Spleen (tissue), 11 donors: ENCODE results near the gene GSG1L. TPM values are rescaled to one million over a fixed set of nuclear protein-coding genes. Genes with fewer than 3 reads are reported as not detected.

ENCODE experiments used
- DNase-seq: peaks from one replicate; pipeline ENCODE4 v3.0.0-alpha.2; 2020
- H3K27ac ChIP-seq, 8 donors: fragments of 200-600 bp; sonication (generic) in 7 of 8; 1 replicate in 4 of 8; 2 replicates in 4 of 8; pipeline versions ENCODE4 v1.5.0 to v1.8.0; 2016 to 2021; ENCODE audit warnings: inconsistent platforms in 4 of 8, mild to moderate bottlenecking in 4 of 8, moderate library complexity in 1 of 8
- H3K27me3 ChIP-seq, 7 donors: fragments of 200-600 bp; sonication (generic) in 6 of 7; replicated peaks in 1 of 7; 1 replicate in 4 of 7; 2 replicates in 3 of 7; pipeline versions ENCODE4 v1.5.0 to v1.8.0; 2016 to 2021; ENCODE audit warnings: inconsistent platforms in 3 of 7, mild to moderate bottlenecking in 1 of 7
- H3K36me3 ChIP-seq, 6 donors: fragments of 200-600 bp; sonication (generic) in 5 of 6; 1 replicate in 4 of 6; 2 replicates in 2 of 6; pipeline versions ENCODE4 v1.5.0 to v1.8.0; 2016 to 2021; ENCODE audit warnings: inconsistent platforms in 2 of 6
- H3K4me1 ChIP-seq, 6 donors: fragments of 200-600 bp; sonication (generic) in 5 of 6; 1 replicate in 3 of 6; 2 replicates in 3 of 6; pipeline versions ENCODE4 v1.5.0 to v1.8.0; 2016 to 2021; ENCODE audit warnings: inconsistent platforms in 3 of 6
- H3K4me3 ChIP-seq, 8 donors: fragments of 200-600 bp; sonication (generic) in 7 of 8; 1 replicate in 4 of 8; 2 replicates in 4 of 8; pipeline versions ENCODE4 v1.5.0 to v1.8.0; 2016 to 2021; ENCODE audit warnings: inconsistent platforms in 4 of 8, mild to moderate bottlenecking in 4 of 8, moderate library complexity in 2 of 8
- H3K9me3 ChIP-seq, 8 donors: fragments of 200-600 bp; sonication (generic) in 7 of 8; 1 replicate in 4 of 8; 2 replicates in 4 of 8; pipeline versions ENCODE4 v1.5.0 to v1.8.0; 2016 to 2021; ENCODE audit warnings: inconsistent platforms in 4 of 8
- POLR2A ChIP-seq, 3 donors: fragments of 450-650 bp; IDR thresholded peaks; one replicate each; pipeline ENCODE4 v1.5.1; 2017; ENCODE audit warnings: antibody characterized with exemption in 3 of 3, mild to moderate bottlenecking in 1 of 3
- POLR2AphosphoS5 ChIP-seq, 3 donors: sonication (generic); formaldehyde crosslinking; IDR thresholded peaks; one replicate each; pipeline ENCODE4 v1.5.1; 2017; ENCODE audit warnings: antibody characterized with exemption in 3 of 3
- WGBS, 5 donors: extraction: QIAGEN DNeasy Blood & Tissue Kit in 3 of 5; methylation state at CpG; one replicate each; pipeline versions ENCODE4 v1.1.5 to v1.1.7; 2013 to 2018; 5-methylcytosine and 5-hydroxymethylcytosine counted together
- intact Hi-C: fragments of 100-400 bp; cut with DNase I; formaldehyde crosslinking; loops from one replicate; pipeline ENCODE4 v1.15.0; 2023; ENCODE audit warnings: low total_unique reads
- polyA plus RNA-seq, 3 donors: library from polyadenylated mRNA; stranded (reverse); fragments of 200-250 nt; gene quantifications; one replicate each; pipeline ENCODE4 v1.2.1, GENCODE V29; 2013
- total RNA-seq, 7 donors: library from RNA; depleted of rRNA in 3 of 7; stranded (reverse); fragments of >200 nt in 3 of 7; fragmentation: NEBNext Ultra II Directional in 4 of 7; extraction: Animal tissue kit (Norgen Biotek cat#: 25700) in 4 of 7; gene quantifications; one replicate each; pipeline versions ENCODE4 v1.1.0 to v1.2.1, GENCODE V29; 2016 to 2021
- TF ChIP-seq, protein P1 (sequence below), 11 experiments: fragments of 200-600 bp in 7 of 11; fragments of 450-650 bp in 4 of 11; sonication (generic) in 4 of 11; IDR thresholded peaks in 8 of 11; conservative IDR thresholded peaks in 3 of 11; 1 replicate in 7 of 11; 2 replicates in 4 of 11; pipeline versions ENCODE4 v1.4.0 to v1.8.0; 2016 to 2021; ENCODE audit warnings: antibody characterized with exemption in 11 of 11, inconsistent platforms in 4 of 11, mild to moderate bottlenecking in 1 of 11
- donor health status: healthy with polysubstance abuse.
- donor health status: DM: no; HTN: no; CAD: no; lungs with moderate emphysema.
- donor health status: DM: no; HTN: no; CAD: no.
- donor health status: Bipolar disorder and iron deficiency.
- donor health status: healthy.
- donor health status: DM: no; HTN: no; CAD: no.
- donor health status: DM: yes; HTN: yes; CAD: no.

GSG1L gene
- total and polyA plus RNA-seq, 10 donors, result 0.22 to 0.58 (median 0.43) TPM; not detected in 6

DNA sequence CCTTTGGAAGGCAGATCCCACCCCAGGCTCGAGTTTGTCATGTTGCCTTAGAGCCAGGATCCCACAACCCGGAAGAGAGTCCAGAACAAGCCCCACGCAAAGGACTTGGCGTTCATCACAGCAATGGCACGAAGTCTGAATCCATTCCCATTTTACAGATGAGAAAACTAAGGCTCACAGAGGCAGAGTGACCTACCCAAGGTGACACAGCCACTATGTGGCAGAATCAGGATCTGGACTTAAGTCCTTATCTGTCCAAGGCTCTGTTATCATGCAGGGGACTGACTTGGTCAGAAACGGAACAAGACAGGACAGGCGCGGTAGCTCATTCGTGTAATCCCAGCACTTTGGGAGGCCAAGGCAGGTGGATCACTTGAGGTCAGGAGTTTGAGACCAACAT is 86.5 kb downstream of the GSG1L start:
- intact Hi-C loops, result no loop called here
- TF ChIP-seq, protein P1, sequence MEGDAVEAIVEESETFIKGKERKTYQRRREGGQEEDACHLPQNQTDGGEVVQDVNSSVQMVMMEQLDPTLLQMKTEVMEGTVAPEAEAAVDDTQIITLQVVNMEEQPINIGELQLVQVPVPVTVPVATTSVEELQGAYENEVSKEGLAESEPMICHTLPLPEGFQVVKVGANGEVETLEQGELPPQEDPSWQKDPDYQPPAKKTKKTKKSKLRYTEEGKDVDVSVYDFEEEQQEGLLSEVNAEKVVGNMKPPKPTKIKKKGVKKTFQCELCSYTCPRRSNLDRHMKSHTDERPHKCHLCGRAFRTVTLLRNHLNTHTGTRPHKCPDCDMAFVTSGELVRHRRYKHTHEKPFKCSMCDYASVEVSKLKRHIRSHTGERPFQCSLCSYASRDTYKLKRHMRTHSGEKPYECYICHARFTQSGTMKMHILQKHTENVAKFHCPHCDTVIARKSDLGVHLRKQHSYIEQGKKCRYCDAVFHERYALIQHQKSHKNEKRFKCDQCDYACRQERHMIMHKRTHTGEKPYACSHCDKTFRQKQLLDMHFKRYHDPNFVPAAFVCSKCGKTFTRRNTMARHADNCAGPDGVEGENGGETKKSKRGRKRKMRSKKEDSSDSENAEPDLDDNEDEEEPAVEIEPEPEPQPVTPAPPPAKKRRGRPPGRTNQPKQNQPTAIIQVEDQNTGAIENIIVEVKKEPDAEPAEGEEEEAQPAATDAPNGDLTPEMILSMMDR (IDR thresholded peaks at IDR 0.05 in 8 of 11, conservative IDR thresholded peaks at IDR 0.05 in 3 of 11), result no peak
- TF ChIP-seq POLR2AphosphoS5 (IDR thresholded peaks at IDR 0.05), result no peak
- TF ChIP-seq POLR2A (IDR thresholded peaks at IDR 0.05), result no peak
- WGBS, 5 donors, result 82 to 90% (median 87%) methylated on average over 9 of the region's 9 CpGs
- Histone ChIP-seq H3K4me1 (no peaks in the 10 kb centered on the region), H3K9me3 (peaks cover 0 to under 1% (median 0%) of the 10 kb centered on the region in 8 donors), H3K27me3 (peaks cover 0 to 27% (median 0%) of the 10 kb centered on the region in 7 donors), H3K27ac (no peak overlapping the region), H3K4me3 (no peak overlapping the region), H3K36me3 (no peaks in the 10 kb centered on the region)
- peak; percentile 3 for DNase-seq

DNA sequence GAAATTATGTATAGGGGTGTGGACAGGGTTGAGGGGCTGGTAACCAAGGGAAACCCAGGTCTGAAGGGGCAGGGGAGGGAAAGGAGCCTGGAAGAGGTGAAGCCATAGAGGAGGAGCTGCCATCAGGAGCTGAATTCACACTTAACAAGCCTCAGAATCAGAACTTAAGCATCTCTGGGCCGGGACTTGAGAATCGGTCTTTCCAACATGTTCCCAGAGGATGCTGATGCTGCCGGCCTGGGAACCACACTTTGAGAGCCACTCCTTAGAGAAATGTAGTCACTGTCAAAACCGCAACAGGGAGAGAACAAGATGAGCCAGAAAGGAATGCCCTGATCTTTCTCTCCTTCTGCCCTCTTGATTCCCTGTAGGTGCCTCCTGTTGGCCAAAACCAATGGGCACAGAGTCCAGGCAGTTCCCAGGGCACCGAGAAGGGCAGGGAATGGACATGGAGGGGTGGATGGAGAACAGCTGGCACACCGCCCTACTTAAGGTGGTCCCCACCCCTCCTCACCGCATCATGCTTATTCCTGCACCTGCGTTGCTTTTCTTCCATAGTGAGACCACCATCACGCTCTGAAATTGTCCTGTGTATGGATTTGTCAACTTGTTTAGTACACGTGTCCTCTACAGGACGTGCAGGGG is 88.5 kb downstream of the GSG1L start:
- H3K4me3 ChIP-seq, result no peak overlapping the region
- no peaks in the 10 kb centered on the region for H3K4me1 ChIP-seq
- H3K27ac ChIP-seq, result no peak overlapping the region

DNA sequence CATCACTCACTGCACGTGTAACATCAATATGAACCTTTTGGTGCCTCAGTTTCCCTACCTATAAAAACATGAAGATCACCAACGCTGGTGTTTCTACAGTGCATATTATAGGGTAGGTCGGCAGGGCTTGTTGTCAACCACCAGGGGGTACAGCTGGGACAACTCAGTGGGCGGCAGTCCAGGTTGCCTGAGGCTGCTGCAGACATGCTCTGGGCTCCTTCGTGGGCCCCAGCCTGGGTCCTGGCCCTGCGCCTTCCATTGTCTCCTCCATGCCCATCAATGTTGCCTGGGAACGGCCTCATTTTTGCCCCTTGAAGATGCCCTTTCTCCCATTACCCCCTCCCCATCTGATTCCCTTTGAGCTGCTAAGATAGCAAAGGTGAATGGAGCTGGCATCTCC is 89.8 kb downstream of the GSG1L start:
- TF ChIP-seq, protein P1 (IDR thresholded peaks at IDR 0.05 in 8 of 11, conservative IDR thresholded peaks at IDR 0.05 in 3 of 11), result no peak
- intact Hi-C loops, result no loop called here
- 66 to 78% (median 74%) methylated on average over 7 of the region's 7 CpGs for WGBS, 5 donors

More for the DNA sequence above, 88.5 kb downstream of the GSG1L start:
- H3K27me3 ChIP-seq, result peaks cover 0 to 31% (median 0%) of the 10 kb centered on the region in 7 donors
- 79 to 89% (median 85%) methylated on average over 11 of the region's 11 CpGs for WGBS, 5 donors
- no peak for TF ChIP-seq POLR2A (IDR thresholded peaks at IDR 0.05)
- TF ChIP-seq, protein P1 (IDR thresholded peaks at IDR 0.05 in 8 of 11, conservative IDR thresholded peaks at IDR 0.05 in 3 of 11), result no peak
- TF ChIP-seq POLR2AphosphoS5 (IDR thresholded peaks at IDR 0.05), result no peak
- intact Hi-C loops, result no loop called here
- peak; percentile 12 for DNase-seq
- peaks cover 0 to 16% (median 6%) of the 10 kb centered on the region in 8 donors for H3K9me3 ChIP-seq
- H3K36me3 ChIP-seq, result no peaks in the 10 kb centered on the region

DNA sequence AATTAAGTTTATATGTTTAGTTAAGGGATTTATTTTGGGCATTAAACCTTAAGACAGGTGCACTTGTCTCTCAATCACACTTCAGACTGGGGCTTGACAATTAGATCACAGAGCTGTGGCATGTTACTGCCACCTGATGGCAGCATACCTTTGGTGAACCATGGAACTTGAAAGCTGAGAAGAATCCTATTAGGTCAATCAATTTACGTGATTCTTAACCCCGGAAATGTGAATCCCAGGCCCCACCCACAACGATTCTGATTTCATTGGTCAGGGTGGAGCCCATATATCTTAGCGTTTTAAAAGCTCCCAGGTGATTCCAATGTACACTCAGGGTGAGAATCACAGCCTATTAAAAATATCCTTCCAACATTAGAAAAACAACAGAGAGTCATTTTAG is 91.0 kb downstream of the GSG1L start:
- 0 to 2% (median 1%) methylated on average over 4 of the region's 4 CpGs for WGBS, 5 donors
- peak; percentile 32 for DNase-seq
- Histone ChIP-seq H3K27me3 (peaks cover 0 to 23% (median 0%) of the 10 kb centered on the region in 7 donors), H3K9me3 (peaks cover 0 to 16% (median 6%) of the 10 kb centered on the region in 8 donors), H3K27ac (no peak overlapping the region), H3K36me3 (no peaks in the 10 kb centered on the region), H3K4me1 (no peaks in the 10 kb centered on the region), H3K4me3 (no peak overlapping the region)
- intact Hi-C loops, result no loop called here
- TF ChIP-seq, protein P1 (IDR thresholded peaks at IDR 0.05 in 8 of 11, conservative IDR thresholded peaks at IDR 0.05 in 3 of 11), result peak in 8 of 11 experiments; percentile 8 to 61 (median 41)
- TF ChIP-seq POLR2AphosphoS5 (IDR thresholded peaks at IDR 0.05), result no peak

More for the DNA sequence above, 89.8 kb downstream of the GSG1L start:
- DNase-seq, result peak; percentile 30
- Histone ChIP-seq H3K9me3 (peaks cover 0 to 16% (median 6%) of the 10 kb centered on the region in 8 donors), H3K4me3 (no peak overlapping the region), H3K36me3 (no peaks in the 10 kb centered on the region), H3K27me3 (peaks cover 0 to 31% (median 0%) of the 10 kb centered on the region in 7 donors), H3K4me1 (no peaks in the 10 kb centered on the region), H3K27ac (no peak overlapping the region)
